ENCODE results near the gene HOXA1.
A peak's percentile ranks its signal among the peaks of the same experiment; 100 is the strongest.

HOXA1 gene

GRCh38 chr7:27124902-27125689, 29.3 kb upstream of the HOXA1 start:
- H3K4me3 ChIP-seq (ENCODE audit: low read depth, low read length): no peak overlapping the region
- DNase-seq: no peak
- no peak overlapping the region for H3K27ac ChIP-seq
- no peak for TF ChIP-seq CTCF (IDR thresholded peaks at IDR 0.05; ENCODE audit: low read depth, low read length, missing control alignments)
- H3K27me3 ChIP-seq (replicated peaks): peaks cover 92% of the 10 kb centered on the region
- no peaks in the 10 kb centered on the region for H3K36me3 ChIP-seq (replicated peaks)
- in situ Hi-C loops (cut with HindIII; ENCODE audit: low pct_ligation_motif_present, low sequenced_read_pairs): loop anchor here (10.0 kb wide), 1 partner anchor 270 kb away; no protein-coding TSS in a partner anchor

- peaks cover 92% of the 10 kb centered on the region for H3K27me3 ChIP-seq (replicated peaks)
- in situ Hi-C loops (cut with HindIII; ENCODE audit: low pct_ligation_motif_present, low sequenced_read_pairs): loop anchor here (10.0 kb wide), 1 partner anchor 269 kb away; no protein-coding TSS in a partner anchor
These were observed 28.5 kb upstream of the HOXA1 start for GRCh38 chr7:27124096-27124901.

GRCh38 chr7:27123477-27124053, 27.8 kb upstream of the HOXA1 start:
- Histone ChIP-seq H3K27ac (no peak overlapping the region), H3K36me3 (replicated peaks) (no peaks in the 10 kb centered on the region), H3K4me3 (ENCODE audit: low read depth, low read length) (peak overlapping the region; percentile 12), H3K27me3 (replicated peaks) (peaks cover 91% of the 10 kb centered on the region)
- in situ Hi-C loops (cut with HindIII; ENCODE audit: low pct_ligation_motif_present, low sequenced_read_pairs): loop anchor here (10.0 kb wide), 1 partner anchor 269 kb away; no protein-coding TSS in a partner anchor
- DNase-seq: no peak
- no peak for TF ChIP-seq CTCF (IDR thresholded peaks at IDR 0.05; ENCODE audit: low read depth, low read length, missing control alignments)

More at GRCh38 chr7:27124096-27124901, 28.5 kb upstream of the HOXA1 start:
- no peak overlapping the region for H3K27ac ChIP-seq
- no peak overlapping the region for H3K4me3 ChIP-seq (ENCODE audit: low read depth, low read length)
- TF ChIP-seq CTCF (IDR thresholded peaks at IDR 0.05; ENCODE audit: low read depth, low read length, missing control alignments): no peak
- no peak for DNase-seq
- H3K36me3 ChIP-seq (replicated peaks): no peaks in the 10 kb centered on the region

GRCh38 chr7:27123007-27123476, 27.2 kb upstream of the HOXA1 start:
- no peak for DNase-seq
- H3K27me3 ChIP-seq (replicated peaks): peaks cover 91% of the 10 kb centered on the region
- no peak for TF ChIP-seq CTCF (IDR thresholded peaks at IDR 0.05; ENCODE audit: low read depth, low read length, missing control alignments)
- in situ Hi-C loops (cut with HindIII; ENCODE audit: low pct_ligation_motif_present, low sequenced_read_pairs): loop anchor here (10.0 kb wide), 1 partner anchor 268 kb away; no protein-coding TSS in a partner anchor
- H3K36me3 ChIP-seq (replicated peaks): no peaks in the 10 kb centered on the region
- H3K4me3 ChIP-seq (ENCODE audit: low read depth, low read length): peak overlapping the region; percentile 12
- H3K27ac ChIP-seq: no peak overlapping the region

- no peak for DNase-seq
- TF ChIP-seq CTCF (IDR thresholded peaks at IDR 0.05; ENCODE audit: low read depth, low read length, missing control alignments): no peak
- H3K27ac ChIP-seq: no peak overlapping the region
- no peaks in the 10 kb centered on the region for H3K36me3 ChIP-seq (replicated peaks)
- H3K27me3 ChIP-seq (replicated peaks): peaks cover 91% of the 10 kb centered on the region
- H3K4me3 ChIP-seq (ENCODE audit: low read depth, low read length): peak overlapping the region; percentile 29
- in situ Hi-C loops (cut with HindIII; ENCODE audit: low pct_ligation_motif_present, low sequenced_read_pairs): loop anchor here (10.0 kb wide), 1 partner anchor 267 kb away; no protein-coding TSS in a partner anchor
These were observed 26.5 kb upstream of the HOXA1 start for GRCh38 chr7:27122077-27122910.
